Measurements from ENCODE around the gene SPON2.

DNA sequence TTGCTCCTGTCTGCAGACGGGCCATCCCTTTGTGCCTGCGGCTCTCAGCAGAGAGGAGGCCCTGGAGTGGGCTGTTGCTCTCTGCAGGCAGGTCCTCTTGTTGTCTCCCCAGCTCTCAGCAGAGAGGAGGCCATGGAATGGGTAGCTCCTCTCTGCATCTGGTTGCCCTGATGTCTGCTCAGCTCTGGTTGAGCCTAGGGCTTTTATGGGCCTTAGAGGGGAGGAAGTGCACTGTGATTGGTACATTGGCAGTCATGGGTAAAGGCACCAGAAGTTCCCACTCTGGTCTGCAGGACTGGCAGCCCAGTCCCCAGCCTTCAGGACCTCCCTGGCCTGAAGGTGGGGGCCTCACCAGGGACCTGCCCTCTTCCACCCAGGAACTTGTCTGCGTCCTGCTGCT is 21.5 kb downstream of the SPON2 start:
- TF ChIP-seq, protein P1, sequence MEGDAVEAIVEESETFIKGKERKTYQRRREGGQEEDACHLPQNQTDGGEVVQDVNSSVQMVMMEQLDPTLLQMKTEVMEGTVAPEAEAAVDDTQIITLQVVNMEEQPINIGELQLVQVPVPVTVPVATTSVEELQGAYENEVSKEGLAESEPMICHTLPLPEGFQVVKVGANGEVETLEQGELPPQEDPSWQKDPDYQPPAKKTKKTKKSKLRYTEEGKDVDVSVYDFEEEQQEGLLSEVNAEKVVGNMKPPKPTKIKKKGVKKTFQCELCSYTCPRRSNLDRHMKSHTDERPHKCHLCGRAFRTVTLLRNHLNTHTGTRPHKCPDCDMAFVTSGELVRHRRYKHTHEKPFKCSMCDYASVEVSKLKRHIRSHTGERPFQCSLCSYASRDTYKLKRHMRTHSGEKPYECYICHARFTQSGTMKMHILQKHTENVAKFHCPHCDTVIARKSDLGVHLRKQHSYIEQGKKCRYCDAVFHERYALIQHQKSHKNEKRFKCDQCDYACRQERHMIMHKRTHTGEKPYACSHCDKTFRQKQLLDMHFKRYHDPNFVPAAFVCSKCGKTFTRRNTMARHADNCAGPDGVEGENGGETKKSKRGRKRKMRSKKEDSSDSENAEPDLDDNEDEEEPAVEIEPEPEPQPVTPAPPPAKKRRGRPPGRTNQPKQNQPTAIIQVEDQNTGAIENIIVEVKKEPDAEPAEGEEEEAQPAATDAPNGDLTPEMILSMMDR (IDR thresholded peaks at IDR 0.05 in 8 of 11, conservative IDR thresholded peaks at IDR 0.05 in 3 of 11) = no peak
- TF ChIP-seq POLR2AphosphoS5 (IDR thresholded peaks at IDR 0.05) = no peak

All from spleen (tissue), 7 donors.